Mesothelial cell of epicardium (in vitro differentiated cells): Measurements from ENCODE around the gene NEIL3. TPM values are rescaled to one million over a fixed set of nuclear protein-coding genes. Genes with fewer than 3 reads are reported as not detected.
"Not testable (repeated sequence)": the region's sequence is repeated elsewhere in the genome, so short reads cannot be mapped to it uniquely, and the experiment has no call there.

ENCODE experiments used
- DNase-seq, 2 experiments: peaks; one replicate each; pipeline ENCODE4 v3.0.0; 2021; ENCODE audit warnings: low spot score in 2 of 2; ENCODE audit not compliant: unreplicated experiment in 2 of 2
- H3K27ac Mint-ChIP-seq: 2 replicates; pipeline ENCODE4 v1.8.0; 2021; ENCODE audit warnings: mixed read lengths
- H3K27me3 Mint-ChIP-seq: 2 replicates; pipeline ENCODE4 v1.8.0; 2021; ENCODE audit warnings: low read depth, mixed read lengths
- H3K36me3 Mint-ChIP-seq: 2 replicates; pipeline ENCODE4 v1.8.0; 2021; ENCODE audit warnings: mixed read lengths
- H3K4me1 Mint-ChIP-seq: 2 replicates; pipeline ENCODE4 v1.8.0; 2021; ENCODE audit warnings: mixed read lengths
- H3K4me3 Mint-ChIP-seq: 2 replicates; pipeline ENCODE4 v1.8.0; 2021; ENCODE audit warnings: mild to moderate bottlenecking, moderate library complexity, mixed read lengths
- H3K9me3 Mint-ChIP-seq: 2 replicates; pipeline ENCODE4 v1.8.0; 2021; ENCODE audit warnings: mixed read lengths
- total RNA-seq: library from RNA; stranded (reverse); gene quantifications from 3 replicates; pipeline ENCODE4 v1.2.1, GENCODE V29; 2021
- TF ChIP-seq, protein P1 (sequence below): fragments of 200-600 bp; sonication (generic); IDR thresholded peaks from one replicate; pipeline ENCODE4 v1.5.0; 2021; ENCODE audit warnings: antibody characterized with exemption; ENCODE audit not compliant: unreplicated experiment

The NEIL3 gene
- total RNA-seq, 1 donor from 2014 or later = 6.2 TPM

DNA sequence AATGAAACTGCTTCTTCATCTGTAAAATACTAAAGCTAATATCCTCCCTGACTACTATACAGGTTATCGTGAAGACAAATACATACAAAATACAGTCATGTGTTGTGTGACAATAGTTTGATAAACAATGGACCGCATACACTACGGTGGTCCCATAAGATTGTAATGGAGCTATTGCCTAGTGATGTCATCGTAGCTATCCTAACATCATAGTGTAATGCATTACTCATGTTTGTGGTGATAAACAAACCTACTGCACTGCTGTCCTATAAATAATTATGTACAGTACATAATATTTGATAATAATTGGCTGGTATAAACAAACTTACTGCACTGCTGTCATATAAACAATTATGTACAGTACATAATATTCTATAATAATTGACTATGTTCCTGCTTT lies 5.6 kb upstream of the NEIL3 start:
- H3K9me3 Mint-ChIP-seq = peaks cover 4% of the 10 kb centered on the region
- H3K4me3 Mint-ChIP-seq = no peak overlapping the region
- H3K27me3 Mint-ChIP-seq = no peaks in the 10 kb centered on the region
- H3K27ac Mint-ChIP-seq = no peak overlapping the region
- H3K4me1 Mint-ChIP-seq = no peaks in the 10 kb centered on the region
- DNase-seq = no peak
- TF ChIP-seq, protein P1, sequence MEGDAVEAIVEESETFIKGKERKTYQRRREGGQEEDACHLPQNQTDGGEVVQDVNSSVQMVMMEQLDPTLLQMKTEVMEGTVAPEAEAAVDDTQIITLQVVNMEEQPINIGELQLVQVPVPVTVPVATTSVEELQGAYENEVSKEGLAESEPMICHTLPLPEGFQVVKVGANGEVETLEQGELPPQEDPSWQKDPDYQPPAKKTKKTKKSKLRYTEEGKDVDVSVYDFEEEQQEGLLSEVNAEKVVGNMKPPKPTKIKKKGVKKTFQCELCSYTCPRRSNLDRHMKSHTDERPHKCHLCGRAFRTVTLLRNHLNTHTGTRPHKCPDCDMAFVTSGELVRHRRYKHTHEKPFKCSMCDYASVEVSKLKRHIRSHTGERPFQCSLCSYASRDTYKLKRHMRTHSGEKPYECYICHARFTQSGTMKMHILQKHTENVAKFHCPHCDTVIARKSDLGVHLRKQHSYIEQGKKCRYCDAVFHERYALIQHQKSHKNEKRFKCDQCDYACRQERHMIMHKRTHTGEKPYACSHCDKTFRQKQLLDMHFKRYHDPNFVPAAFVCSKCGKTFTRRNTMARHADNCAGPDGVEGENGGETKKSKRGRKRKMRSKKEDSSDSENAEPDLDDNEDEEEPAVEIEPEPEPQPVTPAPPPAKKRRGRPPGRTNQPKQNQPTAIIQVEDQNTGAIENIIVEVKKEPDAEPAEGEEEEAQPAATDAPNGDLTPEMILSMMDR = no peak
- H3K36me3 Mint-ChIP-seq = no peaks in the 10 kb centered on the region

DNA sequence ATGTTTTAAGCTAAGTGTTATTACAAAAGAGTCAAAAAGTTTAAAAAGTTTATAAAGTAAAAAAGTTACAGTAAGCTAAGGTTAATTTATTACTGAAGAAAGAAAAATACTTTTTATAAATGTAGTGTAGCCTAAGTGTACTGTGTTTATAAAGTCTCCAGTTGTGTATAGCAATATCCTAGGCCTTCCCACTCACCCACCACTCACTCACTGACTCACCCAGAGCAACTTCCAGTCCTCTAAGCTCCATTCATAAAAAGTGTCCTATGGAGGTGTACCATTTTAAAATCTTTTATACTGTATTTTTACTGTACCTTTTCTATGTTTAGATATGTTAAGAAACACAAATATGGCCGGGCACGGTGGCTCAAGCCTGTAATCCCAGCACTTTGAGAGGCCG lies 4.8 kb upstream of the NEIL3 start:
- H3K4me3 Mint-ChIP-seq, H3K27me3 Mint-ChIP-seq, H3K9me3 Mint-ChIP-seq, DNase-seq, H3K4me1 Mint-ChIP-seq, H3K27ac Mint-ChIP-seq, H3K36me3 Mint-ChIP-seq: not testable (repeated sequence)

DNA sequence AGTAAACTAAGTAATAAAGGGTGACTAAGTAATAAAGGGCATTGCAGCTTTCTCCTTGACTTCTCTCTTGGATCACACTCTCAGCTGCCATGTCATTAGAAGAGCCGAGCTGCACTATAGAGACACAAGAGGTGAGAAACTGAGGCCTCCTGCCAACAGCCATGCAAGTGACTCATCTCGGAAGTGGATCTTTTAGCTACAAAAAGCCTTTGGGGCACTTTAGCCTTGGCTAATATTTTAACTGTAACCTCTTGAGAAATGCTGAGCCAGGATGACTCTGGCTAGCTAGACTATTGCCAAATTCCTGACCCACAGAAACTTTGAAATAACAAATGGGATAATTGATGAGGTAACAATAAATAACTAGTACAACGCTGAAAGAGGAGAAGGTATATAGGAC lies 1.5 kb upstream of the NEIL3 start:
- peaks cover 8% of the 10 kb centered on the region for H3K4me1 Mint-ChIP-seq
- H3K27ac Mint-ChIP-seq = no peak overlapping the region
- H3K27me3 Mint-ChIP-seq = no peaks in the 10 kb centered on the region
- H3K36me3 Mint-ChIP-seq = no peaks in the 10 kb centered on the region
- H3K4me3 Mint-ChIP-seq = no peak overlapping the region
- TF ChIP-seq, protein P1 = no peak
- DNase-seq = no peak
- H3K9me3 Mint-ChIP-seq = no peaks in the 10 kb centered on the region

DNA sequence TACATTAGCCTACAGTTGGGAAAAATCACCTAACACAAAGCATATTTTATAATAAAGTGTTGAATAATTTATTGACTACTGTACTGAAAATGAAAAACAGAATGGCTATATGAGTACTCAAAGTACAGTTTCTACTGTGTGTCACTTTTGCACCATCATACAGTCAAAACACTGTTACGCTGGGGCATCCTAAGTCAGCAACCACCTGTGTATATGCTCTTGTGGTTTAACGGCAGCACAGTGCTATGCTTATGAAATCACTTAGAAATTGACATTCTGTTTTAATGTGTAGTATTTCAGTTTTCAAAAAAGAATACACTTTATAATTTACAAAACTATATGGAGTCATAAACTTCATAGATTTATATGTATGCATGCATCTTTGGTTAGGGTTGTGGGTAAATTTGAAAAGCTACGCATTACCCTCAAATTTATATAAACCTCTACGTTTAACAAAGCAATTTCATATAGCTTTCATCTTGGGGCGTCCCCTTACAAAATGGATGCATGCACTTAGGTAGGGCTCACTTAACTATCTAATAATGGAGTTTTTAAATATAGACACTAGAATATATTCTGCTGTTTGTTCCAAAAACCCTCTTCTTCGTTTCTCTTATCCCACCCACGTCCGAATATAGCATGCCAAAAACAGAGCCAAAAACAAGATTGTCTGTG lies 690 bp upstream of the NEIL3 start:
- Mint-ChIP-seq H3K36me3 (no peaks in the 10 kb centered on the region), H3K27me3 (no peaks in the 10 kb centered on the region), H3K4me3 (peak overlapping the region; percentile 91), H3K9me3 (no peaks in the 10 kb centered on the region), H3K4me1 (peaks cover 8% of the 10 kb centered on the region), H3K27ac (peak overlapping the region; percentile 64)
- DNase-seq = no peak
- TF ChIP-seq, protein P1 = no peak

DNA sequence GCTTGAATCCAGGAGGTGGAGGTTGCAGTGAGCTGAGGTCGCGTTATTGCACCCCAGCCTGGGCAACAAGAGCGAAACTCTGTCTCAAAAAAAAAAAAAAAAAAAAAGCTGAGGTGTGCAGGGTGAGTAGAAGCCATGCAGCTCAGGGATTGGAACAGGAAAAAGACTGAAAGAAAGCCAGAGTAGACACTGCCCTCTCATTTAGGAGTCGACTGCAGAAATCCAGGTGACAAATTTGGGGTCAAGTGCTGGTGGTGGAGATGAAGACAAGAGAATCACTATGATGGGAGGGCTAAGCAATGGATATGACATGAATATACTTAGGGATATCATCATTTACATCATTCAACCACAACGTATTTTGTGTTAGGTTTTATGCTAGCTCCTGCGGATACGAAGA lies 1.9 kb downstream of the NEIL3 start:
- Mint-ChIP-seq H3K4me3 (no peak overlapping the region), H3K9me3 (no peaks in the 10 kb centered on the region), H3K27ac (no peak overlapping the region), H3K36me3 (no peaks in the 10 kb centered on the region), H3K4me1 (peaks cover 11% of the 10 kb centered on the region), H3K27me3 (no peaks in the 10 kb centered on the region)
- DNase-seq = no peak
- TF ChIP-seq, protein P1 = no peak

DNA sequence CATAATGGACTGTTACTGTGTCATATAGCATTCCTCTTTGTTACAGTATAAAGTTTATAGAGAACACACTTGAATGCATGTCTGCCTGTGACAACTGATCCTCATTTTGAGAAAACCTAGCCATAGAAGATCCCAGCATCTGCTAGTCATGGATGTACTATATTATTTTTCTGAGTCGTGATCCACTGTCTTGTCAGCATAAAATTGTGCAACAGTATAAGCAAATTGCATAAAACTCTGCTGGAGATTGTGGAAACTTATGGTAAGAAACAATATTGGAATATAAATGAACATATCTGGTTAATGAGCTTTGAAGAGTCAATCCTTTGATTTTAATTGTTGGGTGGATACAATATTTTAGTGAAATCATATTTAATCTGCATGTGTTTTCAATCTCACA lies 3.6 kb downstream of the NEIL3 start:
- no peak for DNase-seq
- Mint-ChIP-seq H3K27me3 (no peaks in the 10 kb centered on the region), H3K36me3 (no peaks in the 10 kb centered on the region), H3K4me3 (no peak overlapping the region), H3K9me3 (no peaks in the 10 kb centered on the region), H3K27ac (no peak overlapping the region), H3K4me1 (peaks cover 15% of the 10 kb centered on the region)
- TF ChIP-seq, protein P1 = no peak
